ENCODE results near the gene SVBP.
A peak's percentile ranks its signal among the peaks of the same experiment; 100 is the strongest.

SVBP gene

GRCh38 chr1:42846257-42847110, 29.3 kb upstream of the SVBP start, which contains the start of gene ZNF691 (continued):
- peak; percentile 34; the same call in 1 of the 2 replicates for TF ChIP-seq GLIS2 (tag by site-specific recombination; IDR thresholded peaks at IDR 0.05)
- TF ChIP-seq GLI4 (tag by site-specific recombination; IDR thresholded peaks at IDR 0.05): peak; percentile 72; the same call in 1 of the 2 replicates
- TF ChIP-seq HOXC10 (CRISPR knock-in tag; IDR thresholded peaks at IDR 0.05): 0 out of 2 replicates have a peak, but pooled peaks have one; percentile 62
- TF ChIP-seq, protein P1, sequence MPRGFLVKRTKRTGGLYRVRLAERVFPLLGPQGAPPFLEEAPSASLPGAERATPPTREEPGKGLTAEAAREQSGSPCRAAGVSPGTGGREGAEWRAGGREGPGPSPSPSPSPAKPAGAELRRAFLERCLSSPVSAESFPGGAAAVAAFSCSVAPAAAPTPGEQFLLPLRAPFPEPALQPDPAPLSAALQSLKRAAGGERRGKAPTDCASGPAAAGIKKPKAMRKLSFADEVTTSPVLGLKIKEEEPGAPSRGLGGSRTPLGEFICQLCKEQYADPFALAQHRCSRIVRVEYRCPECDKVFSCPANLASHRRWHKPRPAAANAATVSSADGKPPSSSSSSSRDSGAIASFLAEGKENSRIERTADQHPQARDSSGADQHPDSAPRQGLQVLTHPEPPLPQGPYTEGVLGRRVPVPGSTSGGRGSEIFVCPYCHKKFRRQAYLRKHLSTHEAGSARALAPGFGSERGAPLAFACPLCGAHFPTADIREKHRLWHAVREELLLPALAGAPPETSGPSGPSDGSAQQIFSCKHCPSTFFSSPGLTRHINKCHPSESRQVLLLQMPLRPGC (tag by site-specific recombination; IDR thresholded peaks at IDR 0.05): 0 out of 2 replicates have a peak, but pooled peaks have one; percentile 60
- TF ChIP-seq ZBTB11 (tag by site-specific recombination; conservative IDR thresholded peaks at IDR 0.05; ENCODE audit: low read depth): peak; percentile 77
- TF ChIP-seq ZNF449 (tag by site-specific recombination; IDR thresholded peaks at IDR 0.05): no peak
- TF ChIP-seq ZNF600 (tag by site-specific recombination; IDR thresholded peaks at IDR 0.05): peak; percentile 52
- TF ChIP-seq SP7 (tag by site-specific recombination; IDR thresholded peaks at IDR 0.05): peak; percentile 65
- no peak for TF ChIP-seq KLF10 (tag by site-specific recombination; IDR thresholded peaks at IDR 0.05)
- no peak for TF ChIP-seq ZNF521 (tag by site-specific recombination; IDR thresholded peaks at IDR 0.05)
- TF ChIP-seq ZBTB20 (tag by site-specific recombination; IDR thresholded peaks at IDR 0.05): peak; percentile 59; the same call in 1 of the 2 replicates
- no peak for TF ChIP-seq AEBP2 (tag by site-specific recombination; IDR thresholded peaks at IDR 0.05; ENCODE audit: borderline replicate concordance)
- no peak for TF ChIP-seq ZNF433 (tag by site-specific recombination; IDR thresholded peaks at IDR 0.05; ENCODE audit: low read depth)
- TF ChIP-seq, protein P2, sequence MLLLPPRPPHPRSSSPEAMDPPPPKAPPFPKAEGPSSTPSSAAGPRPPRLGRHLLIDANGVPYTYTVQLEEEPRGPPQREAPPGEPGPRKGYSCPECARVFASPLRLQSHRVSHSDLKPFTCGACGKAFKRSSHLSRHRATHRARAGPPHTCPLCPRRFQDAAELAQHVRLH (tag by site-specific recombination; IDR thresholded peaks at IDR 0.05): no peak
- no peak for TF ChIP-seq ZNF768 (tag by site-specific recombination; IDR thresholded peaks at IDR 0.05)
- TF ChIP-seq ZNF391 (tag by site-specific recombination; IDR thresholded peaks at IDR 0.05; ENCODE audit: borderline replicate concordance, low read depth): peak; percentile 67; the same call in 1 of the 2 replicates
- no peak for TF ChIP-seq PRDM6 (tag by site-specific recombination; IDR thresholded peaks at IDR 0.05)
- TF ChIP-seq ZNF426 (tag by site-specific recombination; IDR thresholded peaks at IDR 0.05): no peak
- 0 out of 2 replicates have a peak, but pooled peaks have one; percentile 13 for TF ChIP-seq KLF7 (tag by site-specific recombination; IDR thresholded peaks at IDR 0.05; ENCODE audit: borderline replicate concordance)
- no peak for TF ChIP-seq ZNF324 (tag by site-specific recombination; IDR thresholded peaks at IDR 0.05)
- peak; percentile 57 for TF ChIP-seq ZNF501 (tag by site-specific recombination; IDR thresholded peaks at IDR 0.05)
- TF ChIP-seq, protein P3, sequence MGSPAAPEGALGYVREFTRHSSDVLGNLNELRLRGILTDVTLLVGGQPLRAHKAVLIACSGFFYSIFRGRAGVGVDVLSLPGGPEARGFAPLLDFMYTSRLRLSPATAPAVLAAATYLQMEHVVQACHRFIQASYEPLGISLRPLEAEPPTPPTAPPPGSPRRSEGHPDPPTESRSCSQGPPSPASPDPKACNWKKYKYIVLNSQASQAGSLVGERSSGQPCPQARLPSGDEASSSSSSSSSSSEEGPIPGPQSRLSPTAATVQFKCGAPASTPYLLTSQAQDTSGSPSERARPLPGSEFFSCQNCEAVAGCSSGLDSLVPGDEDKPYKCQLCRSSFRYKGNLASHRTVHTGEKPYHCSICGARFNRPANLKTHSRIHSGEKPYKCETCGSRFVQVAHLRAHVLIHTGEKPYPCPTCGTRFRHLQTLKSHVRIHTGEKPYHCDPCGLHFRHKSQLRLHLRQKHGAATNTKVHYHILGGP (tag by site-specific recombination; IDR thresholded peaks at IDR 0.05): no peak
- peak; percentile 74 for TF ChIP-seq ZXDB (tag by site-specific recombination; IDR thresholded peaks at IDR 0.05)
- TF ChIP-seq ZNF777 (tag by site-specific recombination; IDR thresholded peaks at IDR 0.05; ENCODE audit: borderline replicate concordance): no peak; the same call in 1 of the 2 replicates
- TF ChIP-seq ZNF639 (tag by site-specific recombination; IDR thresholded peaks at IDR 0.05): no peak
